ENCODE measurements around the gene TMIE. TPM values are rescaled to one million over a fixed set of nuclear protein-coding genes. Genes with fewer than 3 reads are reported as not detected.

Gene TMIE
- not detected in 2 replicates for total RNA-seq (2013; cell fraction: nucleolus; rRNA removed)
- not detected in 2 replicates for total RNA-seq (2014; rRNA removed)
- not detected in 2 replicates for total RNA-seq (2014; rRNA removed; fragmentation: Illumina TruSeq; extraction: Trizol)
- not detected in 2 replicates for total RNA-seq (2021)
- not detected for polyA plus RNA-seq (2011; ENCODE audit: low read depth)
- polyA plus RNA-seq (2011; rRNA removed) = not detected in 2 replicates
- polyA plus RNA-seq (2011; cell fraction: cytosol; rRNA removed) = not detected in 2 replicates
- not detected in 2 replicates for polyA plus RNA-seq (2011; cell fraction: nucleus; rRNA removed)
- polyA plus RNA-seq (2012) = not detected in 2 replicates
- not detected in 2 replicates for polyA plus RNA-seq (2014; fragmentation: Illumina TruSeq; extraction: Trizol)
- not detected for polyA plus RNA-seq (2014; fragmentation: Nextera tagmentation; extraction: Ambion mirVana)
- not detected in 2 replicates for polyA plus RNA-seq (2014; rRNA removed)
- polyA plus RNA-seq (2016; fragmentation: Nextera tagmentation; extraction: Ambion mirVana) = not detected
- not detected in 2 replicates for polyA minus RNA-seq (2011; rRNA and poly(A)+ RNA removed)
- not detected in 2 replicates for polyA minus RNA-seq (2011; cell fraction: cytosol; rRNA and poly(A)+ RNA removed)
- polyA minus RNA-seq (2011; cell fraction: nucleus; rRNA and poly(A)+ RNA removed) = not detected in 2 replicates
- not detected for Bru-seq, nascent RNA
- not detected for BruChase-seq, experiment 1, labeled RNA remaining after a 6-hour chase
- not detected for BruChase-seq, experiment 2, labeled RNA remaining after a 2-hour chase
- long read RNA-seq, experiment 1 = 0 reads
- long read RNA-seq, experiment 2 = 0 reads

GRCh38 chr3:46701181-46701939, at the start of gene TMIE:
Gene TMIE, plus strand, starts transcription at chr3:46701392. Its CDS starts 96 bp downstream, at chr3:46701488.
- ATAC-seq = no peak
- Histone ChIP-seq H3K79me2 (ENCODE audit: control insufficient read depth, insufficient read depth, low read length) (no peaks in the 10 kb centered on the region), H3K9ac (ENCODE audit: control insufficient read depth, insufficient read depth, low read length) (no peak within 1 kb of the TSS), H3K4me3 (no peak within 1 kb of the TSS), H3K27me3 (replicated peaks in 1 of 2; ENCODE audit: control insufficient read depth in 2 of 2, insufficient read depth in 2 of 2, low read length in 1 of 2) (peaks cover 2 to 7% of the 10 kb centered on the region in 2 experiments; a peak in 3 of 4 replicates), H3K4me2 (ENCODE audit: control insufficient read depth, insufficient read depth) (no peak within 1 kb of the TSS), H3K9me3 (replicated peaks; ENCODE audit: control insufficient read depth, insufficient read depth, low read length) (no peaks in the 10 kb centered on the region), H3K27ac (ENCODE audit: control insufficient read depth, insufficient read depth) (no peak within 1 kb of the TSS), H2AFZ (ENCODE audit: control insufficient read depth, low read depth, low read length) (no peak within 1 kb of the TSS), H3K36me3 (ENCODE audit: control insufficient read depth in 2 of 2, insufficient read depth in 2 of 2, low read length in 1 of 2) (no peaks in the 10 kb centered on the region), H3K4me1 (ENCODE audit: control insufficient read depth, insufficient read depth, low read length) (no peaks in the 10 kb centered on the region), H4K20me1 (ENCODE audit: control insufficient read depth, insufficient read depth) (no peaks in the 10 kb centered on the region)
- TF ChIP-seq TAF1 (IDR thresholded peaks at IDR 0.05; ENCODE audit: borderline replicate concordance, low read depth, low read length) (no peak), YY1 (IDR thresholded peaks at IDR 0.05; ENCODE audit: low read depth, low read length) (no peak), USF2 (IDR thresholded peaks at IDR 0.05; ENCODE audit: borderline replicate concordance, low read depth, low read length) (no peak), WRNIP1 (IDR thresholded peaks at IDR 0.05; ENCODE audit: borderline replicate concordance, low read depth, low read length) (no peak), SUZ12 (IDR thresholded peaks at IDR 0.05; ENCODE audit: unreplicated experiment) (no peak), MTA2 (IDR thresholded peaks at IDR 0.05; ENCODE audit: low read depth) (no peak)
- POLR2A ChIA-PET = interaction anchor here (0.6 kb wide), 1 partner anchor 194 kb away, joined by 4 read pairs; no protein-coding TSS in a partner anchor
- SMC1A ChIA-PET (ENCODE audit: uncharacterized antibody, unreplicated experiment) = no interaction called here
- BruUV-seq (replicated peaks) = no TSS peak
- no peak for FAIRE-seq
- WGBS (ENCODE audit: insufficient coverage, insufficient replicate concordance, low lambda C conversion rate, missing lambda C conversion rate) = 18% methylated on average over 30 of the region's 51 CpGs
- in situ Hi-C loops (cut with MboI) = no loop called here
- RAD21 ChIA-PET (ENCODE audit: unreplicated experiment) = interaction anchor here (2.6 kb wide), 1 partner anchor 194 kb away, joined by 9 read pairs; no protein-coding TSS in a partner anchor
- CTCF ChIA-PET = interaction anchor here (1.2 to 2.2 kb wide), 3 partner anchors 163 to 194 kb away, joined by 3 to 13 read pairs (median 7); no protein-coding TSS in a partner anchor
- DNase-seq (ENCODE audit: low read depth, low spot score) = no peak
- intact Hi-C loops (cut with micrococcal nuclease; ENCODE audit: unreplicated experiment) = loop anchor here (10.0 kb wide), 1 partner anchor 313 kb away; no protein-coding TSS in a partner anchor

Measured in GM12878 (cell line).